HG03575 (cell line): Measurements from ENCODE around the gene CAMKK2.
"Not testable (repeated sequence)": the region's sequence is repeated elsewhere in the genome, so short reads cannot be mapped to it uniquely, and the experiment has no call there.

Experiments
- ATAC-seq: cut with Tn5 transposase; IDR thresholded peaks from one replicate; pipeline ENCODE4 v1.9.1; 2021; ENCODE audit not compliant: unreplicated experiment, insufficient number of reproducible peaks, low FRiP score; ENCODE audit errors: extremely low read depth

The CAMKK2 gene

GRCh38 chr12:121296618-121297434 is at the start of gene CAMKK2:
Gene CAMKK2, minus strand, starts transcription at chr12:121296709. Its CDS starts 22,183 bp downstream, at chr12:121274526.
- ATAC-seq: no peak

GRCh38 chr12:121345151-121345815 is 48.8 kb upstream of the CAMKK2 start:
- ATAC-seq: no peak

GRCh38 chr12:121344506-121344905 is 48.0 kb upstream of the CAMKK2 start:
- ATAC-seq: no peak

- no peak for ATAC-seq
Observed at GRCh38 chr12:121337416-121337815, 40.9 kb upstream of the CAMKK2 start.

GRCh38 chr12:121334513-121335343 is 38.2 kb upstream of the CAMKK2 start:
- no peak for ATAC-seq

GRCh38 chr12:121333747-121334146 is 37.2 kb upstream of the CAMKK2 start:
- ATAC-seq: no peak

GRCh38 chr12:121331248-121331647 is 34.7 kb upstream of the CAMKK2 start:
- ATAC-seq: no peak

GRCh38 chr12:121330692-121331091 is 34.2 kb upstream of the CAMKK2 start:
- ATAC-seq: no peak

- no peak for ATAC-seq
Observed at GRCh38 chr12:121330195-121330594, 33.7 kb upstream of the CAMKK2 start.

GRCh38 chr12:121328620-121329019 is 32.1 kb upstream of the CAMKK2 start:
- no peak for ATAC-seq

GRCh38 chr12:121326996-121327674 is 30.6 kb upstream of the CAMKK2 start:
- ATAC-seq: no peak

GRCh38 chr12:121325922-121326396 is 29.4 kb upstream of the CAMKK2 start:
- ATAC-seq: no peak

- no peak for ATAC-seq
Observed at GRCh38 chr12:121323908-121324307, 27.4 kb upstream of the CAMKK2 start.

GRCh38 chr12:121318121-121318520 is 21.6 kb upstream of the CAMKK2 start:
- no peak for ATAC-seq

- no peak for ATAC-seq
Observed at GRCh38 chr12:121314431-121314830, 17.9 kb upstream of the CAMKK2 start.

GRCh38 chr12:121310231-121310630 is 13.7 kb upstream of the CAMKK2 start:
- ATAC-seq: not testable (repeated sequence)

GRCh38 chr12:121307397-121307796 is 10.9 kb upstream of the CAMKK2 start:
- not testable (repeated sequence) for ATAC-seq

- ATAC-seq: no peak
Observed at GRCh38 chr12:121304306-121304705, 7.8 kb upstream of the CAMKK2 start.

- ATAC-seq: no peak
Observed at GRCh38 chr12:121301876-121302275, 5.4 kb upstream of the CAMKK2 start.
